ENCODE results near the gene PEX7. TPM values are rescaled to one million over a fixed set of nuclear protein-coding genes. Genes with fewer than 3 reads are reported as not detected.

The PEX7 gene
- total and polyA plus RNA-seq, 2 donors (not counting 1 experiment from before 2014, with no cell fraction given): 10.2 to 18.0 TPM

DNA sequence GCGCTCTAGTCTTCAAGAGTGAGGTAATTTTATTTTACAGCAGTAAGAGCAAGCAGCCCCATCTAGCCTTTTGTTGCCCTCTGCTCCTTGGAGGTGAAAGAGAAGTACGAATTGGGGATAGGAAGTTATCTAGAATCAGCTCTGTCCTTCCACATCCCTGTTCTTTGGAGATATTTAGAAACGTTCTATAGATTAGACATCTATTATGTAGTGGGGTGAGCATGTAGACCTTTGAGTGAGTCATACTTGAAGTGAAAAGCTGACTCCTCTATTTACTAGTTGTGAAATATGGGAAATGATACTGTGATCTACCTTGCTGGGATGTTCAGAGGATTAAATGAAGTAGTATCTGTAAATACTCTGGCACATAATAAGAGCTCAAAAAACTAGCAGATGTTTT, 63.7 kb downstream of the PEX7 start:
- H3K27me3 ChIP-seq (ENCODE audit: control insufficient read depth, insufficient read depth, low read length): no peaks in the 10 kb centered on the region

DNA sequence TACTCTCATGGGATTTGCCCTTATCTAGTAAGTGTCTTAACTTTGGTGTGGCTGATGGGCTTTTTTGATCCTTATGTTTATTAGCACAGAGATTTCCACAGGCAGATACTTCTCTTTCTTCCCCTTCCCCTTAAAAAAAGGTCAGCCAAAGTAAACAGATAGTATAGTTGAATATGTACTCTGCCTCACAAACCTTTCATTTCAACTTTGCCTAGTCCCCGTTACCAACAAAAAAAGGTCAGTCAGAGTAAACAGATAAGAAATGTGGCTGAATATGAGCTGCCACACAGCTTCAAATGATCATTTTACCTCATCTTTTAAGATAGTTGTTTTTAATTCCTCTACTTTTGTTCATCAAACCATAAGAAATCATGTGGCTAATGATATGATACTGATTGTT, 65.6 kb downstream of the PEX7 start:
- H4K20me1 ChIP-seq (ENCODE audit: control insufficient read depth, extremely low read depth, insufficient read depth, low read length): no peaks in the 10 kb centered on the region
- no peak overlapping the region for H3K27ac ChIP-seq (ENCODE audit: insufficient read depth, low read length)
- no peak overlapping the region for H3K4me2 ChIP-seq (ENCODE audit: extremely low read depth, insufficient read depth, low read length)
- DNase-seq (ENCODE audit: low read depth in 2 of 2): no peak
- no peak overlapping the region for H3K4me3 ChIP-seq (replicated peaks in 1 of 4; ENCODE audit: control extremely low read depth in 1 of 4, insufficient read depth in 1 of 4, low read depth in 3 of 4, low read length in 4 of 4)
- H3K36me3 ChIP-seq (ENCODE audit: control insufficient read depth, insufficient read depth, low read length): no peaks in the 10 kb centered on the region
- no peak overlapping the region for H3K9ac ChIP-seq (ENCODE audit: insufficient read depth, low read length)
- H3K27me3 ChIP-seq (ENCODE audit: control insufficient read depth, insufficient read depth, low read length): no peaks in the 10 kb centered on the region
- H3K79me2 ChIP-seq (ENCODE audit: control insufficient read depth, insufficient read depth, low read length): no peaks in the 10 kb centered on the region
- TF ChIP-seq CTCF (conservative IDR thresholded peaks at IDR 0.05 in 1 of 2, IDR thresholded peaks at IDR 0.05 in 1 of 2; ENCODE audit: low read depth in 1 of 2, low read length in 2 of 2) (no peak), EZH2 (IDR thresholded peaks at IDR 0.05; ENCODE audit: low read length, missing control alignments) (no peak)
- H2AFZ ChIP-seq (ENCODE audit: low read length): no peak overlapping the region
- H3K4me1 ChIP-seq (ENCODE audit: control insufficient read depth, extremely low read depth, insufficient read depth, low read length): no peaks in the 10 kb centered on the region
- H3K9me3 ChIP-seq (ENCODE audit: control insufficient read depth, insufficient read depth, low read depth, low read length): no peaks in the 10 kb centered on the region

More for the DNA sequence above, 63.7 kb downstream of the PEX7 start:
- H3K36me3 ChIP-seq (ENCODE audit: control insufficient read depth, insufficient read depth, low read length): no peaks in the 10 kb centered on the region
- DNase-seq (ENCODE audit: low read depth in 2 of 2): no peak
- no peak overlapping the region for H3K4me3 ChIP-seq (replicated peaks in 1 of 4; ENCODE audit: control extremely low read depth in 1 of 4, insufficient read depth in 1 of 4, low read depth in 3 of 4, low read length in 4 of 4)
- H3K79me2 ChIP-seq (ENCODE audit: control insufficient read depth, insufficient read depth, low read length): no peaks in the 10 kb centered on the region
- no peaks in the 10 kb centered on the region for H3K4me1 ChIP-seq (ENCODE audit: control insufficient read depth, extremely low read depth, insufficient read depth, low read length)
- no peaks in the 10 kb centered on the region for H3K9me3 ChIP-seq (ENCODE audit: control insufficient read depth, insufficient read depth, low read depth, low read length)
- no peak overlapping the region for H2AFZ ChIP-seq (ENCODE audit: low read length)
- no peak overlapping the region for H3K9ac ChIP-seq (ENCODE audit: insufficient read depth, low read length)
- no peak overlapping the region for H3K27ac ChIP-seq (ENCODE audit: insufficient read depth, low read length)
- TF ChIP-seq CTCF (conservative IDR thresholded peaks at IDR 0.05 in 1 of 2, IDR thresholded peaks at IDR 0.05 in 1 of 2; ENCODE audit: low read depth in 1 of 2, low read length in 2 of 2) (no peak), EZH2 (IDR thresholded peaks at IDR 0.05; ENCODE audit: low read length, missing control alignments) (no peak)
- no peak overlapping the region for H3K4me2 ChIP-seq (ENCODE audit: extremely low read depth, insufficient read depth, low read length)
- no peaks in the 10 kb centered on the region for H4K20me1 ChIP-seq (ENCODE audit: control insufficient read depth, extremely low read depth, insufficient read depth, low read length)

- no peak for DNase-seq (ENCODE audit: low read depth in 2 of 2)
- Histone ChIP-seq H4K20me1 (ENCODE audit: control insufficient read depth, extremely low read depth, insufficient read depth, low read length) (no peaks in the 10 kb centered on the region), H3K27me3 (ENCODE audit: control insufficient read depth, insufficient read depth, low read length) (no peaks in the 10 kb centered on the region), H2AFZ (ENCODE audit: low read length) (no peak overlapping the region), H3K79me2 (ENCODE audit: control insufficient read depth, insufficient read depth, low read length) (no peaks in the 10 kb centered on the region), H3K27ac (ENCODE audit: insufficient read depth, low read length) (no peak overlapping the region), H3K9me3 (ENCODE audit: control insufficient read depth, insufficient read depth, low read depth, low read length) (no peaks in the 10 kb centered on the region), H3K36me3 (ENCODE audit: control insufficient read depth, insufficient read depth, low read length) (no peaks in the 10 kb centered on the region), H3K9ac (ENCODE audit: insufficient read depth, low read length) (no peak overlapping the region), H3K4me1 (ENCODE audit: control insufficient read depth, extremely low read depth, insufficient read depth, low read length) (no peaks in the 10 kb centered on the region), H3K4me3 (replicated peaks in 1 of 4; ENCODE audit: control extremely low read depth in 1 of 4, insufficient read depth in 1 of 4, low read depth in 3 of 4, low read length in 4 of 4) (no peak overlapping the region), H3K4me2 (ENCODE audit: extremely low read depth, insufficient read depth, low read length) (no peak overlapping the region)
- no peak for TF ChIP-seq CTCF (conservative IDR thresholded peaks at IDR 0.05 in 1 of 2, IDR thresholded peaks at IDR 0.05 in 1 of 2; ENCODE audit: low read depth in 1 of 2, low read length in 2 of 2)
- no peak for TF ChIP-seq EZH2 (IDR thresholded peaks at IDR 0.05; ENCODE audit: low read length, missing control alignments)
These were observed 67.1 kb downstream of the PEX7 start for GRCh38 chr6:136889271-136890193.

Data from fibroblast of lung (primary cell).